GM19395 (cell line): ENCODE results near the gene PAFAH2.
"Not testable (repeated sequence)": the region's sequence is repeated elsewhere in the genome, so short reads cannot be mapped to it uniquely, and the experiment has no call there.

ENCODE experiments used
- ATAC-seq: cut with Tn5 transposase; IDR thresholded peaks from one replicate; pipeline ENCODE4 v1.9.1; 2021; ENCODE audit warnings: mild to moderate bottlenecking, moderate library complexity; ENCODE audit not compliant: unreplicated experiment

The PAFAH2 gene

DNA sequence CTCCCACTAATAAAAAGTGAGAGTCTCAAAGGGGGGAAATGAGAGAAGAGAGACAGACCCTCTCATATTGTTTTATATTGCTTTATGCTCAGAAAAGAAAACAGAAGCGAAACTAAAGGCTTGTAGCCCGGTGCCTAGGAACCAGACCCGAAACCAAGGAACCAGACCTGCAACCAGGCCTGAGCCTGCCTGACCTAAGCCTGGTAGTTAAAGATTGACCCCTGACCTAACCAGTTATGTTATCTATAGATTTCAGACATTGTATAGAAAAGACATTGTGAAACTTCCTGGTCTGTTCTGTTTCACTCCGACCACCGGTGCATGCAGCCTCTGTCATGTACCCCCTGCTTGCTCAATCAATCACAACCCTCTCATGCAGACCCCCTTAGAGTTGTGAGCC, 54.4 kb downstream of the PAFAH2 start:
- ATAC-seq = not testable (repeated sequence)

DNA sequence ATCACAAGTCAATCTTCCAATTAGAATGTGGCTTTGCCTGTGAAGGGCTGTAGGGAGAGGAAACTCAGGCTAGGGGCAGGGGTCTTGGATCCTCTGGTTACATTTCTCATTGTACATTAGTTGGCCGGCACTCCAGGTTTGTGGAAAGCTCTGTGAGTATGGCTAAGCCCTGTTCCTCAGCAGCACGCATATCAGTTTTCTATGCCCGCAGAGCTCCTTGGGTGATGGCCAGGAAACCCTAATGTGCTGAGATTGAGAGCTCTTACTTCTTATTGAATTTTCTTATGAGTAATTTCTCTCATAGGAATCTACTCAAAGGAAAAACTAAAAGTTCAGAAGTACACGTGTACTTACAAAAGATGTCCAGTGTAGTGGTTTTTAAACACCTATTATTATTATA, 60.9 kb downstream of the PAFAH2 start:
- ATAC-seq = no peak

DNA sequence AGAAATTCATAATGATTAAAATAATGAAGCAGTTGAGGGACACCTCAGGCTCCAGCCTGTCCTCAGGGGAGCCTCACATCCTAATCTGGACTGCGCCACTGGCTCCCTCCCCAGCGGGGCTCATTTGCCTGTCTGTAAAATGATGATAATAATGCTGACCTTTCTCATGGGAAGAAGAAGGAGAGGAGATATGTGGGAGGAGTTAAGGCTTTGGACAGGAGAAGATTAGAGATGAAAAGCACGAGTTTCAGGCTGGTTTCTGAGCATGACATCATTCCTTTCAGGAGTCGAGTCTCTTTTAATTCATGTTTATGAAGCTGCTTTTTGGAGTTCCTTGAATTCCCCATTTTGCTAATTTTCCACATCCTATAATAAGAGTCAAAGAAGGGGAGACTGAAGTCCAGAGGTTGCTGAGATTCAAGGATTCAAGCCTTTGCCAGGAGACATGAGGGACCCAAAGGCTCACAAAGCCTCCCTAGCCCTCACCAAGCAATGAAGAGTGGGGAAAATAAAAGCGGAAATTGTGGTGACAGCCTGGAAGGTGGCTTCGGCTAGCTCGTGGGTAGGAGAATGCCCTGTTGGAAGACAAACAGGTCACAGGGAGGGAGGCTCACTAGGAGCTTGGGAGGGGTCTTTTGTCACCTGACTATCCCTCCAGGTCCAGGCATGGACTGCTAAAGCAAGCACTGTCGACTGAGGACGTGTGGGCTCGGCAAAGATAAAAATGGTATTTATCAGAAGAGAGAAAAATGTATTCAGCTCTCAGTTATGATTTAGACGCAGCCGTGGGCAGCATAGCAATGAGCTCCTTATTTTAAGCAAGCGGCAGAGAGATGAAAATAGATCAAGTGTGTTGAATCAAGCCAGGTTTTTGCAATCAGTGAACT, 64.1 kb downstream of the PAFAH2 start:
- no peak for ATAC-seq

DNA sequence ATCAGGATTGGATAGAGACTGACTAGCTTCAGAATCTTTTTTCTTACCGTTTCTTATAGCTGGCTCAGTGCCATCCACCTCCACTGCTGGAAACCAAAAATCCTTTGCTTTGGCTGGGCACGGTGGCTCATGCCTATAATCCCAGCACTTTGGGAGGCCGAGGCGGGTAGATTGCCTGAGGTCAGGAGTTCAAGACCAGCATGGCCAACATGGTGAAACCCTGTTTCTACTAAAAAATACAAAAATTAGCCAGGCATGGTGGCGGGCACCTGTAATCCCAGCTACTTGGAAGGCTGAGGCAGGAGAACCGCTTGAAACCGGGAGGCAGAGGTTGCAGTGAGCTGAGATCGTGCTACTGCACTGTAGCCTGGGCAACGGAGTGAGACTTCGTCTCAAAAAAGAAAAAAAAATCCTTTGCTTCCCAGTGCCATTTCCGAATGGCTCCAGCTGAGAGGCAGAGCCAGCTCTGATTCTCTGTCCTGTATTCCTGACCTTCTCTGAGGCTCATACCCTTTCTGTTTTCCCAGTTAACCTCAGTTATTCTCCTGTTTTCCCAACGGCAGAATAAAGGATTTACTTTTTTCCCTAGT, 65.0 kb downstream of the PAFAH2 start:
- ATAC-seq = not testable (repeated sequence)

DNA sequence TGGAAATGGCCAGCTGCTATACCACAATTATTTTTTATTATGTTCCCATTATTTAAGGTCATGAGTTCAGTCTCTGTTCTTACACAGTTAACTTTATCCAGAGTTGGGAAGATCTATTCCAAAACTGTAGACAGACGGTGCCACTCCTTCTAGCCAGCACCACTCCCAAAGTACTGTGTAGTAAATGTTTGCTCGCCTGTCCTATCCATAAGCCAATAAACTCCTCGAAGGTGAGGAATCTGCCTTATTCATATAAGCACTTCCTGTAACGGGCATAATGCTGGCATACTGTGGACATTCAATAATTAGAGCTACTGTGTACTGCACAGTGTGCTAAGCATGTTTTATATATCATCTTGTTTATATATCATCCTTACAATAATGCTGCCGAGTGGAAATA, 65.5 kb downstream of the PAFAH2 start:
- no peak for ATAC-seq

DNA sequence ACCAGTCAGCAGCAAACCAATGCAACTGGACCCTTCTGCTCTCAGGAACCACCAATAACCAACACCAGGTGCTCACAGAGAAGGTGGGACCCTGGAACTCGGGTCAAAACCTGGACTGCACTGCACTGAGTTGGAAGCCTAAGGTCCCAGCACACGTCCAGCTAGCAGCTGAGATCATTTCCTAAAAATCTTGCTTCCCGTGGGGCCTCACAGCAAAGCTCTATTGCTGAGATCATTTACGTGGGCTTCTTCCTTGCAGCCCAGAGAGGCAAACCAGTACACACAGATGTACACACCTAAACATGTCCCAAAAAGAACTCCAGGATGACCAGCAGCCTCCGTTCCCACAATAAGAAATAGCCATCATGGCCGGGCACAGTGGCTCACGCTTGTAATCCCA, 68.8 kb downstream of the PAFAH2 start:
- no peak for ATAC-seq

DNA sequence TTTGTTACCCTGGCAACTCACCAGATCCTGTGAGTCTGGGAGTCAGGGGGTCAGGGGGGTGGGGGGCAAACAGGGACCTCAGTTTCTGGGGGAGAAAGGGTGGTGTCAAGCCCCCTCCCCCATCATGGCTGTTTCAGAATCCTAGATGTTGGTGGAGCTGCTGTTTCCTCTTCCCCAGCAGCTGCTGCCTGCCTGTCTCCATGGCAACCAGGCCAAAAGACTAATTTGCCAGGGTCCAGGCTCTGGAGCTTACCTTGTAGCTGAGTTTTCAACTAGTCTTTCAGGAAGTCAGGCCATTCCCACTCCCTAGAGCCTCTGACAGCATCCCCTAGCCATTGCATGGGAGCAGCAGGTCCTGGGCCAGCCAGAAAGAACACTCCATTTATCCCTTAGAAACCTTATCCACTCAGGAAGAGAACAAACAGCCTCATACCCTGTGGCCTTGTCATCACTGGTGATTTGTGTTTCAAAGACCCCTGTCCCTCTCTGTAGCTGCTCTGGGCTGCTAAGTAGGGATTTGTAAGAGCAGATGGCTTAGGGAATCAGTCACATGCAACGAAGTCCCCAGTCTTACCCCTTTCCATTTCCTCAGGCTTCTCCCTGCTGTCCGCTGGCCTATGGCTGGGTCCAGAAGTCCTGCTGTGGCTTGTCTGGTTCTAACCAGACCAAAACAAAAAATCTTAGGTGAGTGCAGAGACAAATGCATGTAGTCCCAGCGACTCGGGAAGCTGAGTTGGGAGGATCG, 70.2 kb downstream of the PAFAH2 start:
- no peak for ATAC-seq

DNA sequence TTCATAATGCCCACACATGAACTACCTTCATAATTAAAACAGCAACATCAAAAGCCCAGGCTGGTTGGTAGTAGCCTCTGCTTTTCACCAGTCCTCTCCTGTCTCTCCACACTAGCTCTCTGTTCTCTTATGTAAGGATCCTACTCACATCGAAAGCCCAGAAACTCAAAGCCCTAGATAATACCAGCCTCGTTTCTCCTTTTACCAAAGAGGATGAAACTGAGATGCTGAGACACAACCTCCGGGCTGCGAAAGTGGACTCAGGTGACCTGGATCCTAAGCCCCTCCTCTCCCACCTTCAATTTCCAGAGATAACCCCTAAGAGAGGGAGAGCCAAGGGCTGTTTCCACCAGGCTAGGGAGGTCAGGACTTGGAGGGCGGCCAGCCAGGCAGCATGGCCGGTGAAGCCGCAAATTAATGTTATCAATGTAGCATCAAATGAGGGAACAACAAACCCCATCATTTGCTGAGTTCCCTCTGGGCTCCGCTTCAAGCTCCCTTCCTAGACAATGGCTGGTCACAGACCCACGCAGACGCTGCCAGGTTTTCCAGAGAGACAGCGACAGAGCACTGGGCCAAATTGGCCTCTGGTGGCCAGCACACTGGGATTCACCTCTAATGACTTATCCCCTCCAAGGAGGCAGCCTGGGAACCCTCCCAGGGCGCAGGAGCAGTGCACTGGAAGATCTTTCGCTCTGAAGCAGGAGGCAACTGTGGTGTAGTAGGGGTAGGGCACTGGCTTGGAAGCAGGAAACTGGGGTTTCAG, 70.9 kb downstream of the PAFAH2 start:
- ATAC-seq = no peak

DNA sequence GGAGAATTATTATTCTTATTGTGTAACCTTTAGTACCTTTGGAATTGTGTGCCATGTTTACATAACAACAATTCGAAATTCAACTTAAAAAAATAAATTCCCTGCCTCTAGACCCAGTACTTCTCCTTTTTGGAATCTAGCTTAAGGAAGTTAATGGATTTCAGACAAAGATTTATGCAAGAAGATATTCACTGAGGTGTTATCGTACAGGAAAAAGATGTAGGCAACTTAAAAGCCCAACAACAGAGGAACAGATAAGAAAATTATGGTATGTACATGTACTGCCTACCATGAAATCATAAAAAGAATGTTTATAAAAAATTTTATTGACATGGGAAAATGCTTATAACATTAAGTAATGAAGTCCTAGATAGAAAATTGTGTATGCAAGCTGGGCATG, 73.4 kb downstream of the PAFAH2 start:
- ATAC-seq = no peak

DNA sequence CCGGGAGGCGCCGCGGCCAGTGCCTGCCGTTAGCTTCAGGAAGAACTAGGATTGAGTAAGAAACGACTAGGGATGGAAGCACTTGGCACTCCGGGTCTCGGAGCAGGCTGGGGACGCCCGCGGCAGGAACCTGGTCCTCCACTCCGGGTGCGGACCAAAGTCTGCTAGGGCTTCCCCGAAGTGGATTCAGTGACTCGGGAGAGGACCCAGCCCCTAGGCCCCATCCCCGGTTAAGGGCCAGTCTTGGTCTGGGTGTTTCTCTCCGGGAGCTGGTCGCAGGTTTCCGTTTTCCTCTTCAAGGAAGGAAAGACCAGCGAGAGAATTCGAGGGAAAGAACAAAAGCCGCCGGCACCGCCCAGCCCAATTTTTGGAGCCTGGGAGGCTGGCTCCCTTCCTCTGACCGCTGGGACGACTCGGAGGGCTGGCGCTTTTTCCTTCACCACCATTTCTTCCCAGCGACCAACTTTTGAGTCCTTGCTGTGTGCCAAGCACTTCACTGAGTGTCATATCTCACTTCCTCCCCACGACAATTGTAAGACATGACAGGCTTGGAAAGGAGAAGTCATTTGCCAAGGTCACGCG, 74.8 kb downstream of the PAFAH2 start:
- no peak for ATAC-seq

DNA sequence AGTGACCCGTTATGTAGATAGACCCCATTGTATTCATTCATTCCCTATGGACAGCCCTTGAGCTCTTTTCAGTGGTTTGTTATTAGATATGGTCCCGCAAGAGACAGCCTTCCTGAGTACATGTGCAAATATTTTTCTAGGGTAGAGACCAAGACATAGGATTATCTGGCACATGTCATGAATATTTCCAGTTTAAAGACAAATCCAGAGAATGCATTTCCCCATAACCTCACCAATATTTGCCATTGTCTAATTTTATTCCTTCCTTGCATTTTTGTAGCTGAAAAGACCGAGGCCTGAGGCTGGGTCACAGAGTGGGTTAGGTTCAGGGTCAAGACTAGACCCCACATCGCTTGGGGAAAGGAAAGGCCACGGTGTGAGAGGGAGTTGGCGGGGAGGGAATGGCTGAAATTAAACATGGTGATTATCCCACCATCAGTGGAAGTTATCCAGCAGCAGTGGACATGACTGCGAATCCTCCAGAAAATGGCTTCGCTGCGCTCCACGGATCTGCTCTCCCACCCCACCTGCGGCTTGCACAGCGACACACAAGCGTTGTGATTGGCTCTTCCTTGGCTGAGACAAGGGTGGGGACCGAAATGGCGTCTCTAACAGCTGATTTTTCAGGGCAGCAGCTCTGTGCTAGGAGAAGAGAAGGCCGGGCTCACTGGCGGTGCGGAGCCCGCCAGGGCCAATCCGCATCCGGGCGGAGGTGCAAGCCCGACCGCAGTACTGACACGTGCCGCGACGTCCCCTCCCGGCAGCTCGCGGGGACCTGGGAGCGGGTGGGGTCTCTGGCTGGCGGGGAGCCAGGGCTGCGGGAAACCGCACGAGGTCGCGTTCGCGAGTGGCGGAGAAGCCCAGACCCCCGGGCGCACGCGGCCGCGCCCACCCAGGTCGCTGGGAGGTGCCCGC, 75.5 kb downstream of the PAFAH2 start:
- ATAC-seq = no peak

DNA sequence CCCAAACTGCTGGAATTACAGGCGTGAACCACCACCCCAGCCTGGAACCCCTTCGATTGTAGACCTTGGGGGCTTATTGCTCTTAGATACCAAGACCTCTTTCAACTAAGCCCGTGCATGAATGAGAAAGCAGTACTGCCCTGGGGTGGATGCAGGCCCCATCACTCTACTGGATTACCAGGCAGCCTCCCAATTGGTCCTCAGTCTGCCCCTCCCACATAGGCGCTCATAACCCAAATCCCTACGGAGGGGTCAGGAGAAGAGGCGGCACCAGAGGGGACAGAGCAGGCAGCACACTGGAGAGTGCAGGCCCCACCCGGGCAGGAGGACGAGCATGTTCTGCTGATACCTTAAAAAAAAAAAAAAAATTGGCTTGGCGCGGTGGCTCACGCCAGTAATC, 79.2 kb downstream of the PAFAH2 start:
- ATAC-seq = no peak

DNA sequence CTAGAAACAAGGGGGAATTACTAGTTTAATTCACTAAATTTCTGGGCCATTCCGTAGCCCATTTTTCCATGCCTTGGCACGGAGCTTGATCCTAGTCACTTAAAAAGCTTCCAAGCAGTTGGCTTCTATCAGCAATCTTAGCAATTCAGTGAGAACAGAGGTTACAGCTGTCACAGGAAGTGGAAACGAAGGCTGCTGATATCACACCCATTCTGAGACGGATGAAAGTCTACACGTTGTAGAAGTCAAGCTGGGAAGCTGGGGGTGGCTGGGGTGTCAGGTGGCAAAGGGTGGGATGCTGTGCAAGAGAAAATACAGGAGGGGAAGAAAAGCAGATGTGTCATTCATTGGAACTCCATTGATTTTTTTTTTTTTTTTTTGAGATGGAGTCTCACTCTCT, 79.9 kb downstream of the PAFAH2 start:
- no peak for ATAC-seq

DNA sequence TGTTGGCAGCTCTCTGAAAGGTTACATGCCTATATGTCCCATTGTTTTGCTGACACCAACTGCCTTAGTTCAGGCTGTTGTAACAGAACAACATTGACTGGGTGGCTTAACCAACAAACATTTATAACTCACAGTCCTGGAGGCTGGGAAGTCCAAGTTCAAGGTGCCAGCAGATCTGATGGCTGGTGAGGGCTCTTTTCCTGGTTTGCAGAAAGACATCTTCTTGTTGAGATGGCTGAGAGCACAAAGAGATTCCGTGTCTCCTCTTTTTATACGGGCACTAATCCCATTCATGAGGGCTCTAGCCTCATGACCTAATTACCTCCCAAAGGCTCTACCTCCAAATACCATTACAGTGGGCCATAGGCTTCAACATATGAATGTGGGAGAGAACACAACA, 81.4 kb downstream of the PAFAH2 start:
- no peak for ATAC-seq

DNA sequence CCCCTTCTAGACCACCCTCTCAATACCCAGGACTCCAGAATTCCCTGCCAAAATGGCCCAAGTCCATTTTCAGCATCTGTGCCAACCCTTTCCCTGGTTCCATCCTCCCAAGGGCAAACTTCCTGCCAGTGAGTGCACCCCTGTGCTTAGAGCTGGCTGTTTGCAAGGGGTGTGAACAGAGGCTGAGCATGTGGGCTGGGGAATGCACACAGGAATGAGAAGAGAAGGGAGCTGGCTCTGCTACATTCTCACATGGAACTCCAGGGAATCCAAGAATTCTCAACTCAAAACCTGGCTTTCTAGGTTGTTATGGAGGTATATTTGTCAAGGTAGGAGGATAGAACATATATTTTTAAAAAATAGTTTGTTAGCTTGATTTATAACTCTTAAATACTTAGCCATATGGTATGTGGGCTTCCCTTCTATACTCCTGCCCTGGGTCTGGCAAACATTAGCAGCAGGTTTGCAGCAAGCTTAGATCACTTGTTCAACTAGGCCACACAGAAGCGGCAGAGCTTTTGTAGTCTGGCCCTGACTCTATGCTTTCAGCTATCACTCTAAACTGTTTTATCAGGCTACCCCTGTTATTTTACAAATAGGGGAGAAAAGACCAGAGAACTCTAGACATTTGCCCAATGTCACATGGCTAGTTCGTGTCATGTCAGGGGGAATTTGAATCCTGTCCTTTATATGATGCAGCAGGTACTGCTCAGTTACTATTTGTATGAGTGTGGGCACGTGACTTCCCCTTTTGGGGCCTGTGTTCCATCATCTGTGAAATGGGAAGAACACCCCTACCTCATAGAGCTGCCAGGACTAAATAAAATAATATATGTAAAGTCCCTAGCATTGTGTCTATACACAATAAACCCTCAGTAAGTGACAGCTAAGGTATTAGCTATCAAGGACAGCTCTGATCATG, 83.5 kb downstream of the PAFAH2 start:
- ATAC-seq = no peak

DNA sequence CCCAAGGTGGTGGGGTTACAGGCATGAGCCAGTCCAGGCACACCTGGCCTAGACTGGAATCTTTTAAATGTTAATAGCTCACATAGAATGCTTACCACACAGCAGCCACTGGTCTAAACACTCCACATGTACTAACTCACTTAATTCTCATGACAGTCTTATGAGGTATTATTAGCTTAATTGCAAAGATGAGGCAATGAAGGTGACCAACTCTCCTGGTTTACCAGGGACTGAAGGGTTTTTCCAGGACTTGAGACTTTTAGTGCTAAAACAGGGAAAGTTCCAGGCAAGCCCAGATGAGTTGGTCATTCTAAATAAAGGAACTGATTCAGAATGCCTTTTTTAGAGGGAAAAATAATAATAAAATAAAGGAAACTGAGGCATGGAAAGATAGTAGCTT, 84.7 kb downstream of the PAFAH2 start:
- no peak for ATAC-seq

DNA sequence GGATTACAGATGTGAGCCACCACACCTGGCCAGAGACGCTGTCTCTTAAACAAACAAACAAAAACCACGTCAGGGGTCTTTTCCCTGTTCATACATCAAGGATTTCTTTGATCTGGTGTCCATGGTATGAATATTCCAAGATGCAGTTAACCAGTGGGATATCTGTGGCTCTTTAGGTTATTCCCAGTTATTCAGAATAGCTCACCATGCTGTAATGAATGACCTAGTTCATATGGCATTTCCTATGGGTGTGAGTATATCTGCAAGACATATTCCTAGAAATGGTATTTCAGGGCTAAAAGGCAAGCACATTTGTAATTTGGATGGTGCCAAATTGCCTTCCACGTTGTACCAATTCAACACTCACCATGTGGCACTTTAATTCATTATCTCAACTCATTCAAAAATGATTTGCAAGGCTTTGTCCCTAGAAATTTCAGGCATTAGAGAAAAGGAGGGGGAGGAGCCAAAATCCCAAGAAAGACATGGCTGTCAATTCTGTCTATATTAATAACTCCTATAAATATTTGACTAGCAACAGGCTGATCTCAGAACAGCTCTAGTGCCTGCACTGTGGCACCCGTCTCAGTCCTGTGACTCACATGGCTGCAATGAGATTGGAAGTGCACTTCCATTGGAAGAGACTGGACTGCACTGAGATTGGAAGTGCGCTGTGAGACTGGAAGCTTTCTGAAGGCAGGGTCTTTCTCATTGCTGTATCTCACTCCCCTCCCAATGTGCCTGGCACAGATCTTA, 85.6 kb downstream of the PAFAH2 start:
- no peak for ATAC-seq

DNA sequence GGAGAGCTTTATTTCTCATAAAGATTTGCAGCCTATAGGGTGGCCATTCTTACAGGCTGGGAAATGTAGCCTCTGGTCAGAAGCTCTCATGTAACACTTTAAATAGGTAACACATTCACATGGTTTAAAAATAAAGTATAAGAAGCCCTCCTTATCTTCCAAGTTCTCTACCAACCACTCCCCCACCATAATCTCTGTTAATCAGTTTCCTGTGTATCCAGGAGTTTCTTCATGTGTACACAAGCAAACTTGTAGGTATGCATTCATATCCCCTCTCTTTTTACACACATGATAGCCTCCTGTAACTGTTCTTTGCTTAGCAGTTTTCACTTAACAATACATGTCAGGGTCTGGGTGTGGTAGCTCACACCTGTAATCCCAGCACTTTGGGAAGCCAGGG, 86.7 kb downstream of the PAFAH2 start:
- ATAC-seq = no peak
